Breast epithelium (tissue), 3 donors: Measurements from ENCODE around the gene ZHX3.

Experiments used
- CTCF ChIP-seq, 3 donors: fragments of 450-650 bp; IDR thresholded peaks; one replicate each; pipeline ENCODE4 v1.5.1; 2016 to 2017; ENCODE audit warnings: antibody characterized with exemption in 3 of 3, mild to moderate bottlenecking in 3 of 3, moderate library complexity in 3 of 3
- POLR2A ChIP-seq: fragments of 450-650 bp; IDR thresholded peaks from one replicate; pipeline ENCODE4 v1.6.1; 2016; ENCODE audit warnings: antibody characterized with exemption, mild to moderate bottlenecking, moderate library complexity
- POLR2AphosphoS5 ChIP-seq, 3 donors: sonication (generic); formaldehyde crosslinking; IDR thresholded peaks; one replicate each; pipeline ENCODE4 v1.6.1; 2017; ENCODE audit warnings: antibody characterized with exemption in 3 of 3

GRCh38 chr20:41287327-41287726 lies 30.2 kb downstream of the ZHX3 start:
- TF ChIP-seq POLR2A (no peak), CTCF (IDR thresholded peaks at IDR 0.05) (no peak), POLR2AphosphoS5 (IDR thresholded peaks at IDR 0.05) (no peak)
